Measurements from ENCODE around the gene VSTM2B. TPM values are rescaled to one million over a fixed set of nuclear protein-coding genes. Genes with fewer than 3 reads are reported as not detected.
A peak's percentile ranks its signal among the peaks of the same experiment; 100 is the strongest.
"Not testable (repeated sequence)": the region's sequence is repeated elsewhere in the genome, so short reads cannot be mapped to it uniquely, and the experiment has no call there.

VSTM2B gene
- polyA plus RNA-seq (ENCODE audit: low read depth in 6 of 6) = not detected

DNA sequence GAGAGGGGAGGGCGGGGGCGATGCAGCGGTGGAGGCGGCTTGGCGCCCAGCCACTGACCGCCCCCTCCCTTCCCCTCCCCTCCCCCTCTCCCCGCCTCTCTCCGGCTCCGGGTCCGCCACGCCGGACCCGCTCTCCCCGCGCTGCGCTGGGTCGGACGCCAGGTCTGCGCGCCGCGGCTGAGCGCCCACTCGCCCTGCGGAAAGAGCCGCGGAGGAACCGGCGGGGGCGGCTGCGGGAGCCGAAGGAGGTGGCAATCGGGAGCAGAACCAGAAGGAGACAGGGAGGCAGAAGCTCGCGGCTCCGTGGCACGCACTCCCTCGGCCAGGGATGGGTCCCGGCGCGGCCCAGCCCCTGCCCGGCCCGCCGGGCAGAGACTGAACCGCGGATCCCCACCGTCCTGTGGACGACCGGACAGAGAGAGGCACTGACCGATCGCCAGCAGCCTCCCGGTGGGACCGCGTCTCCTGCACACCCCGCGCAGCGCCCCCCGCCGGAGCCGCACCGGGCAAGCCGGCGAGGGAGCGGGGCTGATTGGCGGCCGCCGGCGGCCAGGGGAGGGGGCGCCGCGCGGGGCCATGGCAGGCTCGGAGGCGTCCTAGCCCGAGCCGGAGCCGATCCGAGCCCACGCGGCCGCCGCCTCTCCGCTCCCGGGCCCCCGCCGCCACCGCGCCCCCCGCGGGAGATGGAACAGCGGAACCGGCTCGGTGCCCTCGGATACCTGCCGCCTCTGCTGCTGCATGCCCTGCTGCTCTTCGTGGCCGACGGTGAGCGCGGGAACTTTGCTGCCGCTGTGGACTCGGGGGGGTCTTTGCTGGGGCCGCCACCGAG lies at the start of gene VSTM2B:
VSTM2B (plus strand) TSS at position 94 of the 829 bp plus-strand sequence; CDS start at position 684, 590 bp downstream.
- Mint-ChIP-seq H3K27me3 (peaks cover 45 to 76% (median 66%) of the 10 kb centered on the region in 3 donors), H3K27ac (peak within 1 kb of the TSS in 1 of 6 donors; percentile 66), H3K9me3 (peaks cover 0 to 6% (median 2%) of the 10 kb centered on the region in 7 donors), H3K4me3 (peak within 1 kb of the TSS in 6 of 8 donors; percentile 20 to 71 (median 62)), H3K4me1 (peaks cover 17 to 36% (median 27%) of the 10 kb centered on the region in 3 donors), H3K36me3 (peaks cover 0 to 16% of the 10 kb centered on the region in 2 donors)
- ATAC-seq (ENCODE audit: low read depth in 2 of 2) (no peak), DNase-seq (no peak)

DNA sequence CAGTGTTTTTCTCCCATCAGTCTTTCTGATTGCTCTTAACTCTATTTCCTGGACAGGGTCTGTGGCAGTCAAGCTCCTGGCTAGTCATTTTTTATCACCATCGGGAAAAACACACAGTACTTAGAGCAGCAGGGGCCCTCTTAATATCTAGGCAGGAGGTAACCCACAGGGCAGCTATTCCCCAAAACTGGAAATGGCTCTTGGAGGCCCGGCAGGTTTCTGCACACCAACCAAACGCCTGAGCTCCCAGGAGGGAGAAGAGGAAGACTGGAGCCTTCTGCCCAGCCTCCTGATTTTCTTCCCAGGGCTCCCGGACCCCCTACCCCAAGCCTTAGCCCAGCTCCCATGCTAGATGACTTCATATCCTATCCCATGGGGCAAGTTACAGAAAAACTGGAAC lies 49.3 kb upstream of the VSTM2B start:
- Mint-ChIP-seq H3K4me3 (no peak overlapping the region), H3K36me3 (peaks cover 0 to 19% of the 10 kb centered on the region in 2 donors), H3K27ac (no peak overlapping the region), H3K27me3 (peaks cover 0 to 15% (median 12%) of the 10 kb centered on the region in 3 donors), H3K4me1 (no peaks in the 10 kb centered on the region), H3K9me3 (peaks cover 11 to 22% (median 16%) of the 10 kb centered on the region in 7 donors)
- ATAC-seq (ENCODE audit: low read depth in 2 of 2) = no peak
- no peak for DNase-seq

DNA sequence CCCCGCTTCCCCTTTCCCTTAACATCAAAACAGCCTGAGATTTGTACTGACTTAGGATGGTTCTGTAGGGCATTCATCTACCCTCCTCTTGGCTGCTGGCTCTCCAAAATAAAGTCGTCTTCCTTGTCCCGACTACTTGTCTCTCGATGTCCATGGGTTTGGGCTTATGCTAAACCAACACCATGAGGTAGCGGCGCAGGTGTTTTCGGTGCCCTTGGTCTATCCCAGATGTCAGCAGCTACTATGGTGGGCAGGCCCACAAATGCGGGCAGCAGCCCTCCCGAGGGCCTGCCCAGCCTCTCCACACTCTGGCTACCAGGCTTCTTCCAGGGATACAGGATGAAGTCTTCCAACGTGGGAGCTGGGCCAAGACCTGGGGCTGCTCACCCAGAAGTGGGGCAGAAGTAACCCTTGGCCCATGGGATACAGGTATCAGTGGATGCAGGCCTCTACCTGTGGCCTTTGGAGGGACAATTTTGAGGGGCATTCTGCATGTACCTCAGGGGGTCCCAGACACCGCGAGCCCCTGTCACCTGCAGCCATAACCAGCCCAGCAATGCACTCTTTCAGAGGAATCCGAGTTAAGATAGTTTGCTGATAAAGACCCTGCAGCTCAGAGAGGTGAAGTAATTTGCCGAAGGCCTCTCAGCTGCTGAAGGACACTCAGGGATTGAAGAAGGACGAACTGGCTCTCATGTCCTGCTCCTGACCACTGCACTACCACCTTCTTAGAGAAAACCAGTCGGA lies 47.8 kb upstream of the VSTM2B start:
- no peak overlapping the region for H3K4me3 Mint-ChIP-seq
- peaks cover 14 to 30% (median 20%) of the 10 kb centered on the region in 7 donors for H3K9me3 Mint-ChIP-seq
- H3K27ac Mint-ChIP-seq = peak overlapping the region in 1 of 6 donors; percentile 26
- H3K4me1 Mint-ChIP-seq = no peaks in the 10 kb centered on the region
- ATAC-seq (ENCODE audit: low read depth in 2 of 2) (no peak), DNase-seq (no peak)
- H3K27me3 Mint-ChIP-seq = peaks cover 0 to 15% (median 12%) of the 10 kb centered on the region in 3 donors
- H3K36me3 Mint-ChIP-seq = peaks cover 0 to 19% of the 10 kb centered on the region in 2 donors

DNA sequence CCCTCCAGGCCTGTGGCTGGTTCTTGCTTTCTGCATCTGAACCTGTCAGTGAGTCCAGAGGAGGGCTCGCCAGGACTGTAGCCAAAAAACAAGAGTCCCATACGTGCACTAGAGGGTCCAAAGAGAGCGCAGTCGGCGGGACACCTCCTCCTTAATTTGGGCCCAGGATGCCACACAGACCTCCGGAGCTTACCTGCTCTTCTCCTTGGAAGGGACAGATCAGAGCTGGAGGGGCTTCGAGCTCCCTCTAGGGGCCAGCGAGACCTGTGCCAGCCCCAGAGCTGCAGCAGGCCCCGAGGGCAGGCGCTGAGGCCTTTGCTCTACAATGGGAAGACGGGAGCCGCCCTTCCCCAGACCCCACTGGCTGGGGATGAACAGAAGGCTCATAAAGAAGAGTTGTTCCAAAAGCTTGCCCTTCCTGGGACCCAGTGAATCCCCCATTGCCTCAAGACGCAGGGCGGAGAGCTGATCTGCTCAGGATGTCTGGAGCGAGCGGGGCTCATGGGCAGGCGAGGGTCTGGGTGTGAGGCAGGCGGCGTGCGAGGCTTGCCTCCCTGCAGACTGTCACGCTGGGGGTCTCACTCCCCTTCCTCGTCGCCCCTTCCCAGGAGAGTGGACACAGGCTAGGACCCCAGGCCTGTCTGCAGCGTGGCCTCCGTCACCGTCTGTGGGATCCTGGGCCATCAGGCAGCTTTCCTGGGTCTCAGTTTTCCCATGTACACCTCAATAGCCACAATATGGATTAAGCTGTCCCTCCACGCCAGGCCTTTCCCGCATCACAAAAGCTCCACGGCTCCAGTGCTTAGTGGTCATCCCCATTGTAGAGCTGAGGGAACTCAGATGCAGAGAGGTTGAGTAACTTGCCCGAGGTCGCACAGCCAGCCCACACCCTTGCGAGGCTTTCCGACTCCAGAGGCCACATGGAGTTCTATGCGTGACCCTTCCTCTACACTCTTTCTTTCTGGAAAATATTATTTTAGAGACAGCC lies 46.9 kb upstream of the VSTM2B start:
- peaks cover 14 to 30% (median 20%) of the 10 kb centered on the region in 7 donors for H3K9me3 Mint-ChIP-seq
- H3K27me3 Mint-ChIP-seq = peaks cover 0 to 15% (median 6%) of the 10 kb centered on the region in 3 donors
- ATAC-seq (ENCODE audit: low read depth in 2 of 2) = no peak
- H3K4me3 Mint-ChIP-seq = no peak overlapping the region
- peaks cover 0 to 19% of the 10 kb centered on the region in 2 donors for H3K36me3 Mint-ChIP-seq
- no peaks in the 10 kb centered on the region for H3K4me1 Mint-ChIP-seq
- no peak for DNase-seq
- peak overlapping the region in 1 of 6 donors; percentile 34 for H3K27ac Mint-ChIP-seq

DNA sequence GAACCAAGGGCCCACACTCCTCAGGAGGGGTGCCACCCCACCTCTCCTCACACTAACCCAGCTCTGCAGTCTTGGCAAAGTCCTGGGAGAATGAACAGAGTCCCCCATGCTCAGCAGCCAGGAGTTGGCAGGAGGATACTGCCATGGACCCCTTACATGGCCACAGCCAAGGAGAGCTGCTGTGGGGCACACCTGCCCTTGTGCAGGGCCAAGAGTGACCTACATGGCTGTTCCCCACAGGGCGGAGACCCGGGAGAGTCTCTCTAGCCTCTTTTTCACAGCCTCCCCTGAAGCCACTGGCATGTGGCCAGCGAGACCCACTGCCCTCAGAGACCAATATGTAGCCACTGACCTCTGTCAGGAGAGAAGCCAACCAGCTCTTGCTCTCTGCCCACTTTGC lies 45.9 kb upstream of the VSTM2B start:
- H3K36me3 Mint-ChIP-seq = peaks cover 0 to 19% of the 10 kb centered on the region in 2 donors
- DNase-seq (no peak), ATAC-seq (ENCODE audit: low read depth in 2 of 2) (no peak)
- peaks cover 0 to 15% (median 3%) of the 10 kb centered on the region in 3 donors for H3K27me3 Mint-ChIP-seq
- H3K27ac Mint-ChIP-seq = no peak overlapping the region
- H3K4me1 Mint-ChIP-seq = no peaks in the 10 kb centered on the region
- peaks cover 14 to 36% (median 20%) of the 10 kb centered on the region in 7 donors for H3K9me3 Mint-ChIP-seq
- H3K4me3 Mint-ChIP-seq = no peak overlapping the region

DNA sequence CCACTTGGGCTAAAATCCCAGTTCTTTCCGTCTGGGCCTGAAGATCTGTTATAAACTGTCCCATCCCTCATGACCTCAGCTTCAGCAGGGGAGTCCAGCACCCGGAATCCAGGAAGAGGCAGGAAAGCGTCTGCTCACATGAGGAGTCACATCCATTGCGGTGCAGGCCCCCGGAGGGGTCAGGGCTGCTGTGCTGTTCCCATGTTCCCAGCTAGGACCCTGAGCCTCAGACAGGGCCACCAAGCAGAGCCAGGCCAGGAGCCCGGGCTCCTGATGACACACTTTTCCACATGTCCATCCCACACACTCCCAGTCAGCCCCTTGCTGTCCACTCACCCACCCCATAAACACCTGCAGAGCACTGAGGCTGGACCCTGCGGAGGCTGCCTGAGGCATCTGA lies 45.3 kb upstream of the VSTM2B start:
- DNase-seq = no peak
- Mint-ChIP-seq H3K27me3 (peaks cover 0 to 15% (median 0%) of the 10 kb centered on the region in 3 donors), H3K4me3 (peak overlapping the region in 1 of 8 donors; percentile 29), H3K27ac (no peak overlapping the region), H3K9me3 (peaks cover 14 to 36% (median 20%) of the 10 kb centered on the region in 7 donors), H3K36me3 (peaks cover 0 to 19% of the 10 kb centered on the region in 2 donors), H3K4me1 (no peaks in the 10 kb centered on the region)
- no peak for ATAC-seq (ENCODE audit: low read depth in 2 of 2)

DNA sequence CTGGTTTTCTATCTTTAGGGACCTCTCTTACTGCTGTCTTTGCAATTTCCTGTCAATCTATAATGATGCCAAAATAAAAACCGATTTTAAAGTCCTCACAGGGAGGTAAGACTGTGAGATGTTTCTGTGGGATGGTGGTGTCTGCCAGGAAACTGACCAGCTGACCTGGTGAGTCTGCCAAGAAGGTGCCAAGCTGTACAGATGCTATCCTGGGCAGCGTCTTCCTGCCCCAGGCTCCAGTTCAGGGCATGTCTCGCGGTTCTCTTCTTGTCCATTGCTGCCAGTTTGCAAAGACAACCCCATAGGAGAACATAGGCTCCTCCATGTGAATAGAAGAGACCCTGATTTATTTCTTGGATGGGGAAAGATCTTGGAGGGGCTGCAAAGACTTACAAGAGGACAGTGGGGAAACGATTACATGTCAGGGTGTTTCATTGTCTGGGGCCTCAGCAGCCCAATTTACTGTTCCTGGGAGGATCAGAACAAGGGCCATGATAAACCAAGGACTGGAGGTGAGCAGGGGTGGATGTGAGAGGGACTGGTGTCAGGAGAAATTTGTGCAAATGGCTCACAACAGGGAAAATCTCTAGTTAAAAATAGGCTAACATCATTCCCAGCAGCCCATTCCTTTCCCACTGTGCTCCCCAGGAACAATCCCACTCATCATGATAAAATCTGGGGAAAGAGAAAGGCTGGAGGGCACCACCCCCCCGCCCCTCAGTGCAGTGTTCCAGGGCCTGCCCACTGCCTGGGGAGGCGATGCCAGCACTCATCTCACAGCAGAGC lies 42.7 kb upstream of the VSTM2B start:
- DNase-seq (no peak), ATAC-seq (ENCODE audit: low read depth in 2 of 2) (no peak)
- no peak overlapping the region for H3K4me3 Mint-ChIP-seq
- H3K36me3 Mint-ChIP-seq = peaks cover 0 to 19% of the 10 kb centered on the region in 2 donors
- H3K27me3 Mint-ChIP-seq = peaks cover 0 to 7% (median 0%) of the 10 kb centered on the region in 3 donors
- H3K27ac Mint-ChIP-seq = no peak overlapping the region
- H3K4me1 Mint-ChIP-seq = no peaks in the 10 kb centered on the region
- peaks cover 14 to 36% (median 17%) of the 10 kb centered on the region in 7 donors for H3K9me3 Mint-ChIP-seq

DNA sequence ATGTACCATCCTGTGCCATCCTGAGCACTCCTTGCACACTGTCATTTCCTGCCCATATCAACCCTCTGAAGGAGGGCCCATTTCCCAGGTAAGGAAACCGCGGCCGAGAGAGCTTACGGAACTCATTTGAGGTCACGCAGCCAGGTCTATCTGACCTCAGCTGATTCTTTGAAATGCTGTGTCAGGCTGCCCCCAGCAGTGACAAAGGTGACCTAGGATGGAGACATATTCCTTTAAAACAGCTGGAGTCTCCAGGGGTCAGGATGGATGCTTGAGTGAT lies 42.2 kb upstream of the VSTM2B start:
- ATAC-seq (ENCODE audit: low read depth in 2 of 2) = no peak
- Mint-ChIP-seq H3K27ac (no peak overlapping the region), H3K9me3 (peaks cover 14 to 36% (median 17%) of the 10 kb centered on the region in 7 donors), H3K4me3 (no peak overlapping the region), H3K27me3 (peaks cover 0 to 7% (median 0%) of the 10 kb centered on the region in 3 donors), H3K36me3 (peaks cover 0 to 19% of the 10 kb centered on the region in 2 donors), H3K4me1 (no peaks in the 10 kb centered on the region)
- DNase-seq = no peak

DNA sequence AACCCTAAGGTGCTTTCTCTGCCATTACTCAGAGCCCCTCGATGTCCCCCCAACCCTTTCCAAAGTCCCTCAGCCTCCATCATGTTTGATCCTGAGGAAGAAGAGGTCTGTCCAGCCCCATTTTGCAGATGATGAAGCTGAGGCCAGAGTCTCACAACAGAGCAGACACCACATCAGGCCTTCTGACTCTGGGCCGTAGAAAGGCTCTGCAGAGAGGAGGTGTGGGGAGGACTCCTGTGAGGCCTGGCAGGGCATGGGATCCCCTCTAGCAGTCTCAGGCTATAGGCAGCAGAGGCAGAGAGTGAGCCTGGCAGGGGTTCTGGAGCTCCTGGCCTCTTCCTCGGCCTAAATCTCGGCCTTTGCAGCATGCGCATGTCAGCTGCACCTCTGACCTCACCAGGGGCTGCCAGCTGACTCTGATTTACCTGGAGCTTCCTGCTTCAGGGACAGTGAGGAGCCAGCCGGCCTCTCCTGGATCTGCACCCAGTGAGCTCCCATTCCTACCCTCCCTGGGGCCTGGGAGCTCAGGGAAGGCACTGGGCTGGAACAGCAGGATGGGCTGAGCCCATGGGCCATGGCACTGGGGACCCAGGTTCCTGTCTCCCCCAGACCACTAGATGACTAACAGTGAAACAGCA lies 41.7 kb upstream of the VSTM2B start:
- Mint-ChIP-seq H3K9me3 (peaks cover 14 to 36% (median 17%) of the 10 kb centered on the region in 7 donors), H3K27me3 (peaks cover 0 to 7% (median 0%) of the 10 kb centered on the region in 3 donors), H3K36me3 (peaks cover 0 to 19% of the 10 kb centered on the region in 2 donors), H3K4me1 (no peaks in the 10 kb centered on the region), H3K4me3 (no peak overlapping the region), H3K27ac (no peak overlapping the region)
- DNase-seq = no peak
- ATAC-seq (ENCODE audit: low read depth in 2 of 2) = no peak

DNA sequence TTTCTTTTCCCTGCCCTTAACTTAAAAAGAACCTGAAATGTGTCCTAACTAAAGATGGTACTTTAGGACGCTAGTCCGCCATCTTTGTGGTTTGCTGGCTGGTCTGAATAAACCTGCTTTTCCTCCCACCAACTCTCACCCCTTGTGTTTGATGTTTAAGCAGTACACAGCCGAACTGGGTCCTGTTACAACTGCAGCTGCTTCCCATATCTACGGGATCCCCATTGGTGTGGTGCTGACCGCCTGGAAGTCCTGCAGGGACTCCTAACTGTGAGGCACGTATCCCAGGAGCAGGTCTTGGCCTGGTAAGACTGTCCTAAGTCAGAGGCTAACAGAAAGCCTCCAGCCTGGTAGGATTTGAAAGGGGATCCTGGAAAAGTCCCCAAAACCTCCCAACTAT lies 40.9 kb upstream of the VSTM2B start:
- Mint-ChIP-seq H3K27me3 (peaks cover 0 to 4% (median 0%) of the 10 kb centered on the region in 3 donors), H3K4me3 (no peak overlapping the region), H3K27ac (no peak overlapping the region), H3K36me3 (peaks cover 0 to 12% of the 10 kb centered on the region in 2 donors), H3K9me3 (peaks cover 10 to 30% (median 17%) of the 10 kb centered on the region in 7 donors), H3K4me1 (no peaks in the 10 kb centered on the region)
- DNase-seq (no peak), ATAC-seq (ENCODE audit: low read depth in 2 of 2) (no peak)

DNA sequence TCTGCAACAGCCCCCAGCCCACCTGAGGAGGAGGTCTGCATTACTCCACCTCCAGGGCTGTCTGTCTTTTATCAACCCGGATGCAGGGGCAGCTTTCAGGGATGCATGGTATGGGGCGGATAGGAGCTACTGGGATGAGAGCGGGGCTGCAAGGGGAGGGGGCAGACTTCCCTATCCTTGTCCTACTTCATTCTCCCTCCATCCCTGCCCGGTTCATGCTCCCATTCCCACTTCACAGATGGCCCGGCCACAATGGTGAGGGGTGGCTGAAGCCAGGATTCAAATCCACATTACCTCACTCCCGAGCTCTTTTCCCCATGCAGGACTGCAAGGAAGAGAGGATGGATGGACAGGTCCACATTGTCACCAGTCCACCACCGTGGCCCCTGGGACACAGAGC lies 40.5 kb upstream of the VSTM2B start:
- H3K36me3 Mint-ChIP-seq = peaks cover 0 to 11% of the 10 kb centered on the region in 2 donors
- peaks cover under 1 to 6% (median 2%) of the 10 kb centered on the region in 3 donors for H3K27me3 Mint-ChIP-seq
- H3K9me3 Mint-ChIP-seq = peaks cover 9 to 26% (median 16%) of the 10 kb centered on the region in 7 donors
- no peak overlapping the region for H3K27ac Mint-ChIP-seq
- no peak overlapping the region for H3K4me3 Mint-ChIP-seq
- no peak for ATAC-seq (ENCODE audit: low read depth in 2 of 2)
- DNase-seq = no peak
- H3K4me1 Mint-ChIP-seq = no peaks in the 10 kb centered on the region

DNA sequence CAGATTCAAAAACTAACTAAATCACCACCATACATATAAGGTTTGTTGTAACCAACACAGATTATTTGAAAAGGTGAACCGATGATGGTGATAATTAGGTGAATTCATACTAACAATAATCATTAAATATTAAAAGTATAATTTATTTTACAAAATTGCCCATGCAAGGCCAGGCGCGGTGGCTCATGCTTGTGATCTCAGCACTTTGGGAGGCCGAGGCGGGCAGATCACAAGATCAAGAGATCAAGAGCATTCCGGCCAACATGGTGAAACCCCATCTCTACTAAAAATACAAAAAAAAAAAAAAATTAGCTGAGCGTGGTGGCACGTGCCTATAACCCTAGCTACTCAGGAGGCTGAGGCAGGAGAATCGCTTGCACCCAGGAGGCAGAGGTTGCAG lies 38.8 kb upstream of the VSTM2B start:
- not testable (repeated sequence) for H3K4me3 Mint-ChIP-seq; ATAC-seq (ENCODE audit: low read depth in 2 of 2); H3K4me1 Mint-ChIP-seq; H3K27ac Mint-ChIP-seq; H3K36me3 Mint-ChIP-seq; DNase-seq
- peaks cover 11 to 19% (median 17%) of the 10 kb centered on the region in 3 donors for H3K27me3 Mint-ChIP-seq
- H3K9me3 Mint-ChIP-seq = peaks cover 0 to 10% (median 8%) of the 10 kb centered on the region in 7 donors

Data from naive B cell (primary cell).